HG03135 (cell line): Measurements from ENCODE around the gene RTF2.

Experiments used
- ATAC-seq: cut with Tn5 transposase; IDR thresholded peaks from one replicate; pipeline ENCODE4 v1.9.1; 2021; ENCODE audit warnings: mild to moderate bottlenecking, moderate library complexity; ENCODE audit not compliant: unreplicated experiment

Gene RTF2

DNA sequence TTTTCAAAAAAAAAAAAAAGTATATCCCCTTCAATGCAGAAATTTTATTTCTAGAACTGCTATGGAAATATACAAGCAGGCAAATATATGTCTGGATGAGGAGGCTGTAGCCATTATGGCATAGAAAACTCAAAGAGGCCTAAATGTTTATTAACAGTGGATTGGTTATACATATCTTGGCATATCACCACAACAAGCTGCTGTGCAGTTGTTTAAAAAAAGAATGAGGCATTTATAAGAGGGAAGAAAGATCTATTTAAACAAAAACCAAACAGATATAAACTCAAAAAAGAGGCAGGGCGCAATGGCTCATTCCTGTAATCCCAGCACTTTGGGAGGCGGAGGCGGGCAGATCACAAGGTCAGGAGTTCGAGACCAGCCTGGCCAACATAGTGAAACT, 30.1 kb upstream of the RTF2 start:
- no peak for ATAC-seq

DNA sequence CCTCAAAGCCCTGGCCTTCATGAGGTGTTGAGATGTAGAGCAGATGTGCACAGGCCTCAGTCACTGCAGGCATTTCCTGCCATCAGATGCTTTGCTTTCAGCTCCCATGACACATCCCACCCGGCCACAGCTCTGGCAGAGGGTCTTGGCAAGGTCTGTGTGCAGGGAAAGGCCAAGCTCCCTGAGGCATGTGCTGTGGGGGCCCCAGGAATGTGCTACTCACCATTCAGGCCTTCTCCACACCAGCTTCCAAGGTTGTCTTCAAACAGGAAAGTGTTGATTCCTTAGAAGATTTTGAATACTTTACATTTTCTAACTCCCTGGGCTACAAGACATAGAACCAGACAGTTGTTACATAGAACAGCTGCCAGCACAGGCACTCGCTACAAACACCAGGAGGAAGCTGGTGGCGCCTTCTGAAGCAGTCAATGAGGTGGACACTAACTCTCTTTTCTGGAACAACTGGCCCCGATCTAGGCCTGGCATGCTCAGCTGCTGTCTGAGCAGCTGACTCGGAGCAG, 28.6 kb upstream of the RTF2 start:
- no peak for ATAC-seq

DNA sequence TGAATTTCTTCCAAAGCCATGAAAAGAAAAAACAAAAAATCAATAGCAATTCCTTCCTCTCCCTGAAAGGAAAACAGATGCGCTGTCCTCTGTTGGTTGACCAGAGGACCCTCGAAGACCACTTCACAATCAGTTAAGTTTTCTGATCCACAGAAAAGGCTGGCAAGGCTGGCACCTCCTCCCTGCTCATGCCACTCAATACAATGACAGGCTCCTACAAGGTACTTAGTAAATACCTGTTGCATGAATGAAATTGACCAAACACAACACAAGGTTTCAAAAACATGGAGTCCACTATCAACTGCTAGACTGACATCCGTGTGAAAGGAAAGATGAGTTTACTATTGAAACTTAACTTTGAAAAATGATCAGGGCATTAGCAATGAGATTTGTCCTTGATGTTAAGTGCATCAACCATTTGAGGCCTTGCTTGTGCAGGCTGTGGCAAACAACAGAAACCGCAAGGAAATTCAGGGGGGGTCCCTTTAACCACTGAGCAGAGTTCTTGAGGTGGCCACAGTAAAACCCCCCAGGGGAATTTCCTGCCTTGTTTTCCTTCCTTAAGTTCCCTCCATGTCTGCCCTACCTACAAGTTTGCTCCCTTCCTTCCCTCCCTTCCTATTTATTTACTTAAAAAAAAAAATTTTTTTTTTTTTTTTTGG, 27.9 kb upstream of the RTF2 start:
- ATAC-seq: no peak

DNA sequence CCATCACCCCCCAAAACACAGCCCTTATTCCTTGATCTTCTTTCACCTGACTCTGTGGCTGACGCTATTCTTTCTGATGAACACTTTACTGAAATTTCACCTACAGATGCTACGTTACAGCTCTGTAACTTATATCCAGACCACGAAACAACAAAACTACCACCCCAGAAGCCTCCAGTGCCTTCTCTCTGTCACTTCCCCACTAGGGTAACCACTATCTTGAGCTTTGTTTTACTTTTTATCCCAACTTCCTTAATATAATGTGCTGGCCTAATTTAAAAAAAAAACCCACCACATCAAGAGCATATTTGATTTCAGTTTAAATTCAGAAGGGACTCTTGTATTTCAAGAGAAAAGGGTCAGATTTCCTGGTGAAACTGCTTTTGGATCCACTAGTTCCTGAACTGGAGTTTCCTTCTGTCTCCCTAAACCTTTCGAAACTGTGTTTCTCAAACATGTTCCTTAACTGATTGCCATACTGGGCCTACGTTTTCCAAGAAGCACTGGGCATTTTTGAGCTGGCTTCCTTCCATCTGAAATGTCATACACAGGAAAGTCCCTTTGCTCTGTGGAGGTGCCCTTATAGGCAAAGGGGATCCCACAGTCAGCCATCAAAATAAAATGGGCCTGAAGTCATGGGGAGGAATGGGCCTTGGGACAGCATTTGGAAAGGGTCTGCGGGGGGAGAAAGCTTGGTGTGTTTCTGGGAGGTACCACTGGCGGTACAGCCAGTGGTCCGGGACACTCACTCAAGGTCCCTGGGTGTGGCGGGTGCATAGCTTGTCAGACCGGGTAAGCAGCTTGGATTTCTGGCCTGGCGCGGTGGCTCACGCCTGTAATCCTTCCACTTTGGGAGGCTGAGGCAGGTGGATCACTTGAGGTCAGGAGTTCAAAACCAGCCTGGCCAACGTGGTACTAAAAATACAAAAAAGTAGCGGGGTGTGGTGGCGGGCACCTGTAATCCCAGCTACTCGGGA, 25.8 kb upstream of the RTF2 start:
- ATAC-seq: no peak

DNA sequence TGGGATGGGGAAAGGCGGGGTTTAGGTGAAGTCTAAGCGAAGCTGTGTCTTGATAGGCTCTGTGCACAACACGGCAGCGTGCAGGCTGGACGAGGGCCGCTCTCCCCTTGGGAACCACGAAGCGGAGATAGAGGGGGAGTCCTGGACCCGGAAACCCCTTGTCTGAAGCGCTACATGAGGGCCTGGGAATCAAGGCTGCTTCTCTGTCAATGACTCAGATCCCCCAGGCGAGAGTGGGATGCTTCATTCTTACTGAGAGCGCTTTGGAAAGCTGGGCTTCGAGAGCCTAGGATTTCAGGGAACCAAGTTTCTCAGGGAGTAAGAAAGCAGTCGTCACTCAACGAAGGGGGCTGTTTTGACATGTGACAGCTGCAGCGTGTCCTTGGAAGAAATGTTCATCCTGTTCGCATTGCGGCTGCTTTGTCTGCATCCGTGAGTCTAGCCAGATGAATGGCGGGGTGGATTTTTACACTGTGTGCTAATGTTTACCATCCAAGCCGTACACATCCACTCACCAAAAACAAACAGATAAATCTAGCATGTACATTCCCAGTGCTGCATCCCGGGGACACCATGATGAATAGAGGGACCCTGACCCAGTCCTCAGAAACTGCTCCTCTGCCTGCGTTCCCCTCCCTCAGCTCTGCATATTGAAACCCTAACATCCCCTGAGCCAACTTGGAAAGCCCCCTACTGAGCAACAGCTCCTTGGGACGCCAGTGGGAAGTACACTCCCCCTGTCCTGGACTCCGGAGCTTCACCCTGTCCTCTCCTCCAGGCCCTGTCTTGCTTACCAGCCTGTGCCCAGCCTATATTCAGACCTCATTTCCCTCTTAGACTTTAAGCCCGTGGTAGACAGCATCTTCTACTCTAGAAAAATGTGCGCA, 24.5 kb upstream of the RTF2 start:
- no peak for ATAC-seq

DNA sequence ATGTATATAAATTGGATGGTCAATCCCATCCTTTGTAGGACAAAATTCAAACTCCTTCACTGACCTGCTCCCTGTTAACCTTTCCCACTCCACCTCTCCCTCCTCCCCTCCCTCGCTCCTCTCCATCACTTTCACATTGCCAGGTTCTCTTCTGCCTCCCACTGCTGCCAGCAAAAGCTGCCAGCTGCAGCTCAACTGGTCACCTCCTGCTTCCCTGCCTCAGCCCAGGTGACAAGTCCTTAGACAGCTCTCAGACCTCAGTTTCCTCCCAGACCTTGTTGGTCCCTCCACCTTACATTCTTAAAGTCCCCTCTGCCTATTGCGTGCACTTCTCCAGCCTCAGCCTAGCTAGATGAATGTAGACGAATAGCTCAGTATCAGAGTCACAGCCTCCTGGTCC, 23.3 kb upstream of the RTF2 start:
- no peak for ATAC-seq

DNA sequence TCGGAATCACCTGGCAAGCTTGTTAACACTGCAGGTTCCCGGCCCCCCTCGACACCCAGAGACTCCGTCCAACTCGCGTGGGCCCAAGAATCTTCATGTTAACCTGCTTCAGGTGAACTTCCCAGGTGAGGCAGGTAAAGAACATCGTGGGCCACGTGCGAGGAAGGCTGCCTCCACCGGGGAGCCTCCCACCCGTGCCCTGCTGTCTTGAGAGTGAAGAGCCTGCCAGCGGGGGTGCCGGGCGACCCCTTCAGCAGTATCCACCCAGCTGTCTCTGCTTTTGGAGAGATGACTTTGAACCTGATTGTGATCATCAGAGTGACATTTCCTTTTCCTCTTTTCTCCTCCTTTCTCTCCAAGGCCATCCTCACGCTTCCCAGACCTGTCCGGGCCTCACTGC, 22.9 kb upstream of the RTF2 start:
- no peak for ATAC-seq

DNA sequence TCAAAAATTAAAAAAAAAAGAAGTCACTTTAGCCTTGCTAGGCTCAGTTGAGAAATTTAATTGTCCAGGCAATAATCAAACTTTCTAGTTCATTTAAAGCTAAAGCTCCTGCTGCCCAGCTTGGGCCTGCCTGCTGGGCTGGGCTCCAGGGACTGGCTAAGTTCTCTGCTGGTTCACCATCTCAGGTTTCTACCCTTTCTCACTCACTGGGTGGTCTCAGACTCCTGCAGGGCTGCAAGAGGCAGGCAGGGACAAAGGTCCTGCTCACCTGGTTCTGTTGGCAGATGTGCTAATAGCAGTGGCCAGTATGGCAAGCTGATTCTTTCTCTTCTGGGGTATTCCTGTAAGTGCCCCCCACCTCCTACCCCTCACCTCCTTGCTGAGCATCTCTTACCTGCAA, 21.2 kb upstream of the RTF2 start:
- no peak for ATAC-seq

DNA sequence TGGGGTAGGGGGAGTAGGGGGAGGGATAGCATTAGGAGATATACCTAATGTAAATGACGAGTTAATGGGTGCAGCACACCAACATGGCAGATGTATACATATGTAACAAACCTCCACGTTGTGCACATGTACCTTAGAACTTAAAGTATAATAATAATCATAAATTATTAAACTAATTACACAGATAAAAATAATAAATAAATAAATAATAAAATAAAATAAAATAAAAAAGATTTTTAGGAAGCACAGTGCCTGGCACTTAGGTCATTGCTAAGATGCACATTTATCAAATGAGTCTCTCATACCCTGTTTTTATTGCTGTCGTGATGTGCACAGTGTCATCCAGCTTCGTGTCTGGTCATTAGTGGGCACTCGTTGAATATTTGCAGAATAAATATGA, 19.0 kb upstream of the RTF2 start:
- ATAC-seq: no peak

DNA sequence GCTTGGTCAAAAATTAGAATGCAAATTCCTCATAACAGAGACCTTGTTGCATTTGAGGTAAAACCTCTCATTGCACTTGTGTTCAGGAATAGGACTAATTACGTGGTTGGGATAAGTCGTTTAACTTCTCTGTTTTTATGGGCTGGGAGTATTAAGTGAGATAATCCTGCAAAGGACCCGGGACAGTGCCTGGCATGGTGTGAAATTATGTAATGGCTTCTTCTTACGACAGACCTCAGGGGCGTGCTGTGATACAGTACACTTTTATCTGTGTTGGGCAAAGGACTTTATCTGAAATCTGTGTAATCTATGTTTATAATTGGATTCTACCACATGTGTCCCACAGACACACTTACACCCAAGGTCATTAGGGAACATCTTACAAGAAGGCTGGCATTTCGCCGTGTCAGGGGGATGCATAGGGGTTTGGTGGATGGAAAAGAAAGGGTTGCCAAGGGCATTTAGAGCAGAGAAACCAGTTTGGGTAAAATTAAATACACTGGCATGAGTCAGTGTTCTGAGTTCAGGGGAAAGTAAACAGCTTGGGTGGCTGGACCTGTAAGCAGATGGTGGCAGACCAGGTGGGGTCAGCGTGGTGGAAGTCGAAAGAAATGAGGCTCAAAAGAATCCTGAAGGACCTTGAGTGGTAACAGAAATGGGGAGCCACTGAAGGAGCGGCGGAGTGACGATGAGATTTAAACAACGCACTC, 17.2 kb upstream of the RTF2 start:
- ATAC-seq: no peak

DNA sequence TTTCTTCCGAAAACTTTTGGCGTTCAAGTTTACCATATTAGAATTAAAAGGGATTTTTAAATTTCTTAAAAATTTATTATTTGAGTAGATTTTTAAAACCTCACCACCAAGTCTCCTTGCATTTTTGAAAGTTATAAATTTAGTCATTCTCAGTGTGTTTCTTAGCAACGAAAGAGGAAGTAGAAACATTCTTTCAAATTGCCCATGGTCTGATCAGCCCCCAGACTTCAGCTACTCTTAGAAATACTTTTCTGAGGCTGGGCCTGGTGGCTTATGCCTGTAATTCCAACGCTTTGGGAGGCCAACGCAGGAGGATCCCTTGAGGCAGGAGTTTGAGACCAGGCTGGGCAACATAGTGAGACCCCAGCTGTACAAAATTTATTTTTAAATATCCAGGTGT, 15.1 kb upstream of the RTF2 start:
- peak; percentile 83 for ATAC-seq

DNA sequence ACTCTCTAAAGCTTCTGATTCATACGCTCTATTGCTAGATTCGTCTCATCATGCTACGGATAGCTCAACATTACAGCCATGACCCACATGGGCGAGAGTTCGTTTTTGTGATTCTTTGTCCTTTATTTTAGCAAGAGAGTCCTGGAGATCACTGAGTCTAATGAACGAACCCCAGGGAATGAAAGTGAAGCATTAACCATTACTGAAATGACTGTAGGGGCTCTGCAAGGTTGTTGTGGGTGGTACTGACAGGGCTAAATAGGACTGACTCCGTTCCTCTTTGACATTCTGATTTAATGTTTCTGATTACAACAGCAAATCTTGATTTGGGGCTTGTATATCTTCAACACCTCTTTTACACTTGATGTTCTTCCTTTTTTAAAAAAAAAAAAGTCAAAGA, 13.7 kb upstream of the RTF2 start:
- peak; percentile 60 for ATAC-seq

DNA sequence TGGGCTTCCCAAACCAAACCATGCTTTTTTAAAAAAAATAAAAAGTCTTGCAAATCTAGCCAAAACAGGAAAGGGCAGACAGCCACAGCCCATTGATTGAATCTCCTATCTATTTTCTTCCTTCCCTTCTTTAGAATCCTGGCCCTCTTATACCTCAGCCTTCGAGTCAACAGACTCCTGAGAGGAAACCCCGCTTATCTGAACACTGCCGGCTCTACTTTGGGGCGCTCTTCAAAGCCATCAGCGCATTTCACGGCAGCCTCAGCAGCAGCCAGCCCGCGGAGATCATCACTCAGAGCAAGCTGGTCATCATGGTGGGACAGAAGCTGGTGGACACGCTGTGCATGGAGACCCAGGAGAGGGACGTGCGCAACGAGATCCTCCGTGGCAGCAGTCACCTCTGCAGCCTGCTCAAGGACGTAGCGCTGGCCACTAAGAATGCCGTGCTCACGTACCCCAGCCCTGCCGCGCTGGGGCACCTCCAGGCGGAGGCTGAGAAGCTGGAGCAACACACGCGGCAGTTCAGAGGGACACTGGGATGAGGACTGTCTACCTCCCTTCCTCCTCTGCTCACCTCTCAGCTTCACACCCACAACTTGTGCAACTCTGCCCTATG, 10.1 kb upstream of the RTF2 start:
- ATAC-seq: no peak

DNA sequence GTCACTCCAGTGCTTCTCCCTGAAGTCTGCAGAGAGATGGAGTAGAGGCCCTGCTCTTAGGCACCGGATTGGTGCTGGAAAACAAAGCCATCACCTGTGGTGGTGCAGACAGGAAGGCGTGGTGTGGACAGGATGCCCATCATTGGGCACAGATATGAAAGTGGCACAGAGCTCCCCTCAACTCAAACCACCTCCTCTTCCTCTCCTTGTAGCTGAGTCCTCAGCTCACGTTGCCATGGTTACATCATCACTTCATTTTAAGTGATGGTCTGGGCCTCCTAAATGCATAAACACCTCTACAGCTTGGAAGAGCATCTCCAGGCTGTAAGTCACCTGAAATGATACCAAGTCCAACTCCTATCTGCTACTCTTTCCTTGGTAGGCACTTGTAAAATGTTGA, 8.0 kb upstream of the RTF2 start:
- no peak for ATAC-seq

DNA sequence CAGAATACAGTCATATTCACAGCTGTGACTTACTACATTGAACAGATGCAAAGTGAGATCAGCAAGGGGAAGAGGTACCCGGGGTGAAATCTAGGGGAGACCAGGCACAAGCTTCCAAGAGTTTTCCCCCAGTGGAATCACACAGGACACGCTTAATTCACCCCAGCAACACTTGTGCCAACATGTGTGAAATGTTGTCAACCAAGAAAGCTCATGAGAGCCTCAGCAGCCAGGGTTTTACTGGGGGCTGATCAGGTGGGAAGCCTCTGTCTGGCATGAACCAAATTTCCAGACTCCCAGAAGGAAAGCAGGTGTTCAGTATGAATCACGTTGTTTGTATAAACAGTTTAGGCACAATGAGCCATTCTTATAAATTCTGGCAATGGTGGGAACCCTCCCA, 6.9 kb upstream of the RTF2 start:
- ATAC-seq: no peak

DNA sequence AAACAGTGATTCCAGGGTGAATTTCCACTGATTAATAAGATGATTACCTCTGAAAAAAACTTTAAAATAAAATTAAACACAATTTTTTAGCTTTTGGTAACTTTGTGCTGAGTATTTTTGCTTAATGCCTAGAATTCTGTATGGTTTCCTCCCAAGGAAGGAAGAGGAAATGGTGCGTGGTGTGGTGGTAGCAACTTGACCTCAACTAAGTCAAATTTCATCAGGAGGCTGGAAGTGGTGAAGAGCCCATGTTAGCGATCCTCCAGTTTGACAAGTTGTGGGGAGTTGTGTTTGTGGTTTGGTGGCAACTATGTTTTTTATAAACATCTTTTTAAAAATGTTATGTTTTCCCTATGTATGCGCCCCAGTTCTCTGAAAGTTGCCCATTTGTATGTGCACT, 5.0 kb upstream of the RTF2 start:
- ATAC-seq: no peak

DNA sequence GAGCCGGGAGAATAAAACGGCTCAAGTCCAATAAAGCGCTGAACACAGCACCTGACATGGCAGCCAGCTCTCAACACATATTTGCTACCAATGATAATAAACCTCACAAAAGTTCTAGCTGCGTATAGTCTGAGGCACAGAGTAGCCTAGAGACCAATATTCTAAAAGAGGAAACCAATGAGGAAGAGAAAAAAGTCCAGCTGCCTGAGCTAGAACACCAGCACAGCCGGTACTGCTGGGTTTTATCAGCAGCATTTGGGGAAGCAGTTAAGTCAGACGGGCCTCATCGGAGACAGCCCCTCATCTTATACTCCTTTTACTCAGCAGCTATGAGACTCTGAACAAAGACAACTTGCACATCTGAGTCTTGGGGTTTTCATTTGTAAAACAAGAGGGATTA, 2.4 kb upstream of the RTF2 start:
- ATAC-seq: peak; percentile 31

DNA sequence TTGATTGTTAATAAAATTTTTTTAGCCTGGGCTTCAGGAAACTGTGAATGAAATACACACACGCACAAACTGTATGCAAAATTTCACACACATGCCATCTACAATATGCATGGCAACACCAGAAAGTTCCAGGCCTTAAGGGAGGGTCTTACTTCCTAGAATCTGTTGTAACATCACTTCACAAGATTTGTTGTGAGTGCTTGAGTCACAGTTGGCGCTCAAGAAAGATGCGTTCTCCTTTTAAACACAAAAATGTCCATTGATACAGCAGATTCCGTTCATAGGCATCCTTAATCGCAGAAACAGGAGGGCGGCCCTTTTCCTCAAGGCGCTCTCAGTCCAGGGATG, 485 bp upstream of the RTF2 start:
- ATAC-seq: no peak

DNA sequence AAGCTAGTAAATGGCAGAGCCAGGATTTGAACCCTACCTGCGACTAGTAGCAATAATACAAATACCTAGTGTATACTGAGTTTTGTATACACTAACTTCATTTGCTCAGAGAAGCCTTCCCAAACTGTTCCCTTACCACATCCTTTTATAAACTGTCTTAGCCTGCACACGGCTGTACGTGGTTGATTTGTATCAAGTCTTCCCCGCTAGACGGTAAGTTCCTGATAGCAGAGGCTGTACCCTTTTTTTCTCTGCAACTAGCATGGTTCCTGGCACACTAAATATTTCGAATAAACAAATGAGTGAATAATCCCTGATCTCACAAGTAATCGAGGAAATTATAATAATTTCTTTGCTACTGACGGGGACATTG, 636 bp downstream of the RTF2 start:
- no peak for ATAC-seq

DNA sequence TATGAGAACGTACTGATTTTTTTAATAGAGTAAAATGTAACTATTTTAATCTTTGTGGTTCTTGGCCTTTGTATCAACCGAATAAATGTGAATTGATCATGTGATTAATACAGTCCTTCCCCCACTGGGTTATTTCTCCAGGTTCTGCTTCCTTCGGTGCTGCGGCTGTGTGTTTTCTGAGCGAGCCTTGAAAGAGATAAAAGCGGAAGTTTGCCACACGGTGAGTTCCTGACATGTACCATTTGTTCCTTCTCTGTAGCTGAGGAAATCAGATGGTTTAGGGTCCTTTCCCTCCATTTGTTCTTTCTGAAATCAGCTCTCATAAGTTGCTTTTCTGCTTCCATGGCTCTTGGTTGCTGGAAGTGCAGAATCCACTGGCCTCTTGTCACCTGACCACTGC, 15.5 kb downstream of the RTF2 start:
- ATAC-seq: no peak
